Esophagus squamous epithelium (tissue), 4 donors: ENCODE measurements around the gene SLC2A5.

Experiments
- POLR2A ChIP-seq, 4 donors: fragments of 450-650 bp; IDR thresholded peaks; one replicate each; pipeline ENCODE4 v1.6.1; 2017; ENCODE audit warnings: antibody characterized with exemption in 4 of 4, mild to moderate bottlenecking in 4 of 4, moderate library complexity in 3 of 4
- TF ChIP-seq, protein P1 (sequence below), 6 experiments: fragments of 450-650 bp in 4 of 6; fragments of 200-600 bp in 2 of 6; sonication (generic) in 2 of 6; IDR thresholded peaks; one replicate each; pipeline ENCODE4 v1.5.1; 2016 to 2019; ENCODE audit warnings: antibody characterized with exemption in 6 of 6, mild to moderate bottlenecking in 4 of 6, moderate library complexity in 4 of 6

DNA sequence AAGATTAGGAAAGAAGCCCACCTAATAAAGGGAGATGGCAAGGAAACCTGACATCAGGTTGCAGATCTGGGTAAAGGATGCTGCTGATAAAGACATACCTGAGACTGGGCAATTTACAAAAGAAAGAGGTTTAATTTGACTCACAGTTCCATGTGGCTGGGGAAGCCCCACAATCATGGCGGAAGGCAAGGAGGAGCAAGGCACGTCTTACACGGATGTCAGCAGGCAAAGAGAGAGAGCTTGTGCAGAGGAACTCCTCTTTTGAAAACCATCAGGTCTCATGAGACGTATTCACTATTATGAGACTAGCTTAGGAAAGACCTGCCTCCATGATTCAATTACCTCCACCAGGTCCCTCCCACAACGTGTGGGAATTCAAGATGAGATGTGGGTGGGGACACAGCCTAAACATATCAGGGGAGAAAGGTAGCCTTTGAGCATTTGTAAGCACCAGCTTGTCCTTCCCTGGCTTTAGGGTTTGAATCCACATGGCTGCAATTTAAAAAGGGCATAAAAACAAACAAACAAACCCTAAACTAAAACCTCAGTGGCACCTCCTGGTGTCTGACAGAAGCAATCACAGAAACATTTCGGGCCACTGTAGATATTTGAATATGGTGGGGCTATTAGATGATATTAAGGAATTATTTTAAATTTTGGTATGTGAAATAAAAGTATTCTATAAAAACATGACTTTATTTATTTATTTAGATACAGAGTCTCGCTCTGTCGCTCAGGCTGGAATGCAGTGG lies 76.3 kb downstream of the SLC2A5 start:
- no peak for TF ChIP-seq POLR2A (IDR thresholded peaks at IDR 0.05)
- TF ChIP-seq, protein P1, sequence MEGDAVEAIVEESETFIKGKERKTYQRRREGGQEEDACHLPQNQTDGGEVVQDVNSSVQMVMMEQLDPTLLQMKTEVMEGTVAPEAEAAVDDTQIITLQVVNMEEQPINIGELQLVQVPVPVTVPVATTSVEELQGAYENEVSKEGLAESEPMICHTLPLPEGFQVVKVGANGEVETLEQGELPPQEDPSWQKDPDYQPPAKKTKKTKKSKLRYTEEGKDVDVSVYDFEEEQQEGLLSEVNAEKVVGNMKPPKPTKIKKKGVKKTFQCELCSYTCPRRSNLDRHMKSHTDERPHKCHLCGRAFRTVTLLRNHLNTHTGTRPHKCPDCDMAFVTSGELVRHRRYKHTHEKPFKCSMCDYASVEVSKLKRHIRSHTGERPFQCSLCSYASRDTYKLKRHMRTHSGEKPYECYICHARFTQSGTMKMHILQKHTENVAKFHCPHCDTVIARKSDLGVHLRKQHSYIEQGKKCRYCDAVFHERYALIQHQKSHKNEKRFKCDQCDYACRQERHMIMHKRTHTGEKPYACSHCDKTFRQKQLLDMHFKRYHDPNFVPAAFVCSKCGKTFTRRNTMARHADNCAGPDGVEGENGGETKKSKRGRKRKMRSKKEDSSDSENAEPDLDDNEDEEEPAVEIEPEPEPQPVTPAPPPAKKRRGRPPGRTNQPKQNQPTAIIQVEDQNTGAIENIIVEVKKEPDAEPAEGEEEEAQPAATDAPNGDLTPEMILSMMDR (IDR thresholded peaks at IDR 0.05), result peak in 1 of 6 experiments; percentile 26
